Stomach (tissue), 4 donors: ENCODE measurements around the gene PPP3CA.
"Not testable (repeated sequence)": the region's sequence is repeated elsewhere in the genome, so short reads cannot be mapped to it uniquely, and the experiment has no call there.

ENCODE experiments used
- EP300 ChIP-seq: sonication (generic); formaldehyde crosslinking; IDR thresholded peaks from one replicate; pipeline ENCODE4 v1.6.1; 2017; ENCODE audit warnings: antibody characterized with exemption
- POLR2A ChIP-seq, 4 donors: fragments of 450-650 bp; IDR thresholded peaks; one replicate each; pipeline ENCODE4 v1.6.1; 2016; ENCODE audit warnings: antibody characterized with exemption in 4 of 4, control low read depth in 2 of 4, mild to moderate bottlenecking in 1 of 4, moderate library complexity in 1 of 4
- POLR2AphosphoS5 ChIP-seq, 3 donors: sonication (generic); formaldehyde crosslinking; IDR thresholded peaks; one replicate each; pipeline ENCODE4 v1.6.1; 2016; ENCODE audit warnings: antibody characterized with exemption in 3 of 3
- TF ChIP-seq, protein P1 (sequence below), 7 experiments: fragments of 450-650 bp in 4 of 7; fragments of 200-600 bp in 3 of 7; sonication (generic) in 3 of 7; IDR thresholded peaks; one replicate each; pipeline ENCODE4 v1.5.1; 2016 to 2019; ENCODE audit warnings: antibody characterized with exemption in 7 of 7, control low read depth in 2 of 7, mild to moderate bottlenecking in 1 of 7

GRCh38 chr4:101182688-101183087 lies 164.6 kb downstream of the PPP3CA start:
- TF ChIP-seq, protein P1, sequence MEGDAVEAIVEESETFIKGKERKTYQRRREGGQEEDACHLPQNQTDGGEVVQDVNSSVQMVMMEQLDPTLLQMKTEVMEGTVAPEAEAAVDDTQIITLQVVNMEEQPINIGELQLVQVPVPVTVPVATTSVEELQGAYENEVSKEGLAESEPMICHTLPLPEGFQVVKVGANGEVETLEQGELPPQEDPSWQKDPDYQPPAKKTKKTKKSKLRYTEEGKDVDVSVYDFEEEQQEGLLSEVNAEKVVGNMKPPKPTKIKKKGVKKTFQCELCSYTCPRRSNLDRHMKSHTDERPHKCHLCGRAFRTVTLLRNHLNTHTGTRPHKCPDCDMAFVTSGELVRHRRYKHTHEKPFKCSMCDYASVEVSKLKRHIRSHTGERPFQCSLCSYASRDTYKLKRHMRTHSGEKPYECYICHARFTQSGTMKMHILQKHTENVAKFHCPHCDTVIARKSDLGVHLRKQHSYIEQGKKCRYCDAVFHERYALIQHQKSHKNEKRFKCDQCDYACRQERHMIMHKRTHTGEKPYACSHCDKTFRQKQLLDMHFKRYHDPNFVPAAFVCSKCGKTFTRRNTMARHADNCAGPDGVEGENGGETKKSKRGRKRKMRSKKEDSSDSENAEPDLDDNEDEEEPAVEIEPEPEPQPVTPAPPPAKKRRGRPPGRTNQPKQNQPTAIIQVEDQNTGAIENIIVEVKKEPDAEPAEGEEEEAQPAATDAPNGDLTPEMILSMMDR (IDR thresholded peaks at IDR 0.05), result not testable (repeated sequence)
- TF ChIP-seq EP300; POLR2A (IDR thresholded peaks at IDR 0.05); POLR2AphosphoS5 (IDR thresholded peaks at IDR 0.05): not testable (repeated sequence)
